NCI-H524 (cell line): ENCODE results near the gene SKAP1.
"Not testable (repeated sequence)": the region's sequence is repeated elsewhere in the genome, so short reads cannot be mapped to it uniquely, and the experiment has no call there.

Source experiments
- DNase-seq, 2 experiments: peaks; one replicate each; lab custom pipeline; 2025; lab: John Stamatoyannopoulos, UW

Gene SKAP1

DNA sequence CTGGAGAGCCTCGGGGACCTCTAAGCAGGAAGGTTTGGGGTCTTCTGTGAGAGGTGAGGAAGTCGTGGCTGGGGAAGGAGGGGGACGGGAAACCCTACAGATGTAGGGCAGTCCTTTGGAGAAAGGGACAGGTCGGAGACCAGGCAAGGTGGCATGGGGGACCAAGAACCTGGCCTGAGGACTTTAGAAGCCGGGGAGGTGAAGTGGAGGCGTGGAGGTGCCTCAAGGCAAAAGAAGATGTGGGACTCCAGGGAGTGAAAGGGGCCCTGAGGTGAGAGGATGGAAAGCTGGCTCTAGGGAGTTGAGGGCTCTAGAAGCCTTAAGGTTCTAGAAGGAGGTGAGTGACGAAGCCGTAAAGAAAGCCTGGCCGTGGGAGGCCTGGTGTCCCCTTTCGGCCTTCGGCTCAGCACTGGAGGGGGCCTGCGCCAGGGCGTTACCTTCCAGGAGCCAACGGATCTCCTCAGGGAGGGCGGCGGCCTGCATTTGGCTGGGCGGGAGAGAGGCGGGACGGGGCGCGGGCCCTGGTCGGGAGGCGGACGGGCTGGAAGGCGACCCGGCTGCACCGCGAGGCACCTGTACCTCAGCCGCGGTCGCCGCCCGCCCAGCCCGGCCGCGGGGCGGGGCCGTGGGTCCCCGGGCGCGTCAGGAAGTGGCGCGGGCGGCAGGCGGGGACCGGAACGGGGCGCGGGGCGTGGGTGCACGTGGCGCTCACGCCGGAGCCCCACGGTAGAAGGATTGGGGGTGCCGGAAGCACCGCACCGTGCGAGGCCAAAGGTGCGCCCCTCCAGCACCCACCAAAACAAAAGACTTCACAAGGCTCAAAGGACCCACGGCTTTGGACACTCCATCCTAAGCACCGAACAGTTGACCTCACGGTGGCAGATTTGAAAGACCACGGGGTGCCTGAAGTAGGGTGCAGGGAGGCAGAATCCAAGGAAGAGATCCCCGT, at the start of gene SKAP1:
Gene SKAP1, minus strand, starts transcription at position 577 of the 949 bp plus-strand sequence.
- no peak for DNase-seq

DNA sequence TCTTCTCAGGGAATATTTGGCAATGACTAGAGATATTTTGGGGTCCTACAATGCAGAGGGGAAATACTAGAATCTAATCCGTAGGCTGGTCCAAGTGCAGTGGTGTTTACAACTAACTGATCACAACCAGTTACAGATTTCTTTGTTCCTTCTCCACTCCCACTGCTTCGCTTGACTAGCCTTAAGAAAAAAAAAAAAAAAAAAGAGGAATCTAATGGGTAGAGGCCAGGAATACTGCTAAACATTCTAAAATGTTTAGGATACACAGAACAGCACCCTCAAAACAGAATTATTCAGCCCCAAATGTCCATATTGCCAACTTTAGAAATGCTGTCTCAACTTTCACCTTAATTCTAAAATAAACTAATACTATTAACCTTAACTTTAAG, 49.0 kb upstream of the SKAP1 start:
- no peak for DNase-seq

GRCh38 chr17:48478224-48479013, 48.4 kb upstream of the SKAP1 start:
- no peak for DNase-seq

- no peak for DNase-seq
Observed at GRCh38 chr17:48477221-48477620, 47.2 kb upstream of the SKAP1 start.

GRCh38 chr17:48472411-48473281, 42.6 kb upstream of the SKAP1 start:
- DNase-seq: no peak

- no peak for DNase-seq
Observed at GRCh38 chr17:48471817-48472410, 41.9 kb upstream of the SKAP1 start.

DNA sequence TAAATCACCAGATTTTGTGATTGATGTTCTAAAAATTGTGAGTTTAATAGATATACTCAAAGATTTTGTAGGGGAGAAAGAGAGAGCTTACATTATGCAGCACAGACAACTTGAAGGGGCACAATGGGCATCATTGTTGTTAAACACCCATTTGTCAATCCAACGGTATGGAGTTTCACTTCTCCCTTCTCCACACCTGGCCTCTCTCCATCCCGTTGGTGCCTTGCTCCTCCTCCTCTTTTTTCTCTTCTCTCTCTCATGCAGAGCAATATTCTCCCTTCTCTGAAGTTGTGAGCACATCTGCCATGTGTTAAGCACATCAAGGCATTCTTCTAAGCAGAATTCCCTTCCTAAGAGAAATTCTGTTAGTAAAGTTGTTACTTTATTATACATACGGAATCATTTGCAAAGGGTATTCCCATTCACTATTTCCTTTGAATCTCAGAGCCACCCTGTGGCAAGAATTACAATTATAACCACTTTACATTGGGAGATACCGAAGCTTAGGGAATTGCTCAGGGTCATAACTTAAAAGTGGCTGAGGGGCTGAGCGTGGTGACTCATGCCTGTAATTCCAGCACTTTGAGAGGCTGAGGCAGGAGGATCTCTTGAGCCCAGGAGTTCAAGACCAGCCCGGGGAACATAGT, 40.5 kb upstream of the SKAP1 start:
- DNase-seq: no peak

DNA sequence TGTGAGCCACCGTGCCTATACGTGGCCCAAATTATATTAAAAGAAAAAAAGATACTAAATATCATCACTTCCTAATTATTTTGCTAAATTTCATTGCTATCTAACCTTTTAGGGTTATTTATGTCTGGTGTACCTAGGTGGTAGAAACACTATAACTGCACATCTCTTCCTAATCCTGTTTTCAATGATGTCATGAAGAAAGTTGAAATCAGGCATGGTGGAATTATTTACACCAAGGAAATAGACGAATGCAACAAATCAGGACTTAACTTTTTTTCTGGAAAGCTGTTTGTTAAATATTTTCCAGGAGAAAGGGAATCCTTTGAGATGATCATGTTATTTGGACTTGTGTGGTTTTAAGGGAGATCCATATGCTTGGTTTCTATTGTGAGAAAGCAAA, 39.2 kb upstream of the SKAP1 start:
- no peak for DNase-seq

DNA sequence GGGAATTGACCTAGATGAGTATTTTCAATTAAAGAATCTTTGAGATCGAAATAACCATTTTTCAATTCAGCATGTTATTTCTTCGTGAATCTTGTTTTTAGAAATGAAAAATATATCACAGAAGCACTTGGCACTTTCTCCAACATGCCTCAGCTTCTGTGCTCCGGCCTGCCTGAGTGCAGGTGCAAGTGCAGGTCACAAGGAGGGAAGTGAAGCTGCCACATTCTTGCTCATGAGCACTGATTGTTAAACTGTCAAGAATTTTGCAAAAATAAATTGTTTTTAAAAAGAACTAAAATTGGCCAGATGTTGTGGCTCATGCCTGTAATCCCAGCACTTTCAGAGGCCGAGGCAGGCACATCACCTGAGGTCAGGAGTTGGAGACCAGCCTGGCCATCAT, 38.3 kb upstream of the SKAP1 start:
- no peak for DNase-seq

DNA sequence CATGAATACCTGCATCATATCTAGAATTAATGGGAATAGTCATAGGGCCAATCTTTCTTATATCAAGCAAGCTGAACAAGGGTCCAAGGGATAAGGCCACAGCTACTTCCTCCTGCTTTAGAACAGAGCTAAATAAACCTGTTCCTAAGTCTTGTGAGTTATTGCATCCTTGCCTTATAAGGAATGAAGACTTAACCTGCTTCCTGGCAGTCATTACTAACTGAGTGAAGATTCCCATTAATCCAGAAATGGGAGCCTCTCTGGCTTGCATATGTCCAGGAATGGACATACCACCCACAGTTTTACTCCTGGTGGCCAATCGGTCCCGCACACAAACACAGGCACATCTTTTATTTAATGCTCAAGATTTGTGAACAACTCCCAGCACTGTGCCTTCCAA, 35.9 kb upstream of the SKAP1 start:
- no peak for DNase-seq

DNA sequence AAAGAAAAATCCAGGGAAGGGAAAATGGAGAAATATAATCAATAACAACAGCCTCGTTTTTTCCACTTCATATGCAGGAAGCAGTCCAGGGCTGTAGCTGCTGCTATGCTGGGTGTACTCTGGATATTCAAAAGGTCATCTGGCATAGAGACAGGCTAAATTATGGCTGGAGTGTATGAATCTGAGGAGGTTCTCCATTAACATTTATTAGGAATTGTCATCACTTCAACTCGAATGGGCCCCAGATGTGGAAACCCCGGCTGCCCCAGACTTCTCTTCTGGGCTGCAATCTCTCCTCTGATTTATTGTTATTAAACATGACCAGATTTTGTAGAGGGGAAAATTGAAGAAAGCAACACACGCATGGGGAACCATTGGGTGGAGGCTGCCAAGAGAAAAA, 33.5 kb upstream of the SKAP1 start:
- no peak for DNase-seq

- DNase-seq: no peak
Observed at GRCh38 chr17:48462946-48463345, 32.9 kb upstream of the SKAP1 start.

GRCh38 chr17:48460052-48460451, 30.0 kb upstream of the SKAP1 start:
- DNase-seq: no peak

GRCh38 chr17:48459070-48459844, 29.2 kb upstream of the SKAP1 start:
- no peak for DNase-seq

DNA sequence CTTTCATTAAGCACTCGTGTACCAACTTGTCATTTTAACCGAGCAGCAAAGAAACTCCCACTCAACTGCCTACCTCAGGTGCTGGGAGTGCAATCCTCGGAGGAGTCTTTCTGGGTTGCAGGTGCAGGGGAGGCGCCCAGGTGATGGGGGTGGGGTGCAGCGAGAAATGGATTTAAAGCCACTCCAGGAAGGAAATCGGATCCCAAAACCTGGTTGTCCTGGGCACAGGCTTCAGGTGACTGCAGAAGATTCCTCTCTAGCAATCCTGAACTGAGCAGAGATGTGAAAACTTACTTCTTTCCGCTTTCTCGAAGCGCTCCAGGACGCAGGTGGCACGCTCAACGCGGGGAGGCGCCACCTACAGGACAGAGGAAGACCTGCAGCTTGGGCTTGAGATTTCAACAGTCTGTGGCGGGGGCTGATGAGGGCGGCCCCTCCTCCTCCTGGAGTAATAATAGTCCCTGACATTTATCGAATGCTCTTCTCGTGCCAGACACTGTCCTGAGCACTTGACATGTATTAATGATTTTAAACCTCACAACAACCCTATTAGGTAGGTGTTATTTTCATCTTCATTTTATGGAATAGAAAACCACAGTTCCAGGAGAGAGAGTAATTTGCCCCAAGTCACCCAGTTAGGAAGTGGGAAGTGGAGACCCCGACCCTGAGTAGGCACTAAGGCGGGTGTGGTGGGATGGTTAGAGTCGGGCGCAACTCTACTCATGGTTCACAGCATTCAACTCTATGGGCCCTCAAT, 27.2 kb upstream of the SKAP1 start:
- peak; percentile 39 to 54 for DNase-seq

- no peak for DNase-seq
Observed at GRCh38 chr17:48456589-48456988, 26.6 kb upstream of the SKAP1 start.

- DNase-seq: no peak
Observed at GRCh38 chr17:48455791-48456190, 25.8 kb upstream of the SKAP1 start.

- no peak for DNase-seq
Observed at GRCh38 chr17:48453447-48453846, 23.4 kb upstream of the SKAP1 start.

DNA sequence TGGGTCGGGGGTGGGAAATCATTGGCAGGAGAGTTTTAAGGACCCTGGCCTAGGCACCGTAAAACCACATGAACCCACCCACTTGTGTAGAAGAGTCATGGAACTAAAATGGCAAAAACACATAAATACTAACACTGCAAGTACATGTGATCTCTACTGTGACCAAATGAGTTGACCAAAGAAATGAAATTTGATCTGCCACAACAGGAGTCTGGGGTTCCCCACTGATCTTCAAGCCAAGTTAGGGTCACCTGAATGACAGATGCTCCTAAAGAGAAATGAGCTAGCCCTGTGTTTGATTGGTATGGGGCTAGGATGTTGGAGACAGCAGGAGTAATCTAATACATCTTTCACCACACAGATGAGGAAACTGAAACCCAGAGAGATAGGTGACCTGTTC, 21.5 kb upstream of the SKAP1 start:
- DNase-seq: no peak

DNA sequence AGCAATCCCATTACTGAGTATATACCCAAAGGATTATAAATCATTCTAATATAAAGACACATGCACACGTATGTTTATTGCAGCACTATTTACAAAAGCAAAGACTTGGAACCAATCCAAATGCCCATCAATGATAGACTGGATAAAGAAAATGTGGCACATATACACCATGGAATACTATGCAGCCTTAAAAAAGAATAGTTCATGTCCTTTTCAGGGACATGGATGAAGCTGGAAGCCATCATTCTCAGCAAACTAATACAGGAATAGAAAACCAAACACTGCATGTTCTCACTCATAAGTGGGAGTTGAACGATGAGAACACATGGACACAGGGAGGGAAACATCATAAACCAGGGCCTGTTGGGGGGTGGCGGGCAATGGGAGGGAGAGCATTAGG, 19.3 kb upstream of the SKAP1 start:
- not testable (repeated sequence) for DNase-seq
